HFFc6 (cell line): ENCODE data around the gene PAQR9. TPM values are rescaled to one million over a fixed set of nuclear protein-coding genes. Genes with fewer than 3 reads are reported as not detected.

Experiments used
- DNase-seq: peaks from one replicate; pipeline ENCODE4 v3.0.0-alpha.2; 2018
- H3K27ac Mint-ChIP-seq: 2 replicates; pipeline ENCODE4 v1.8.0; 2020; ENCODE audit warnings: mild to moderate bottlenecking, mixed read lengths
- H3K27me3 Mint-ChIP-seq: 2 replicates; pipeline ENCODE4 v1.8.0; 2021; ENCODE audit warnings: mild to moderate bottlenecking, moderate library complexity, mixed read lengths; ENCODE audit not compliant: insufficient read depth
- H3K36me3 Mint-ChIP-seq: 2 replicates; pipeline ENCODE4 v1.8.0; 2021; ENCODE audit warnings: low read depth, mixed read lengths
- H3K4me1 Mint-ChIP-seq: 2 replicates; pipeline ENCODE4 v1.8.0; 2020; ENCODE audit warnings: low read depth, mixed read lengths
- H3K4me3 Mint-ChIP-seq: 2 replicates; pipeline ENCODE4 v1.8.0; 2020; ENCODE audit warnings: mild to moderate bottlenecking, moderate library complexity, mixed read lengths
- H3K9me3 Mint-ChIP-seq: 2 replicates; pipeline ENCODE4 v1.8.0; 2020; ENCODE audit warnings: mild to moderate bottlenecking, mixed read lengths
- total RNA-seq, 6 experiments: library from RNA; stranded (reverse); fragmentation: NEBNext Ultra II Directional; extraction: Animal tissue kit (Norgen Biotek cat#: 25700); gene quantifications; 2 replicates in 1 of 6; 3 replicates in 5 of 6; pipeline ENCODE4 v1.2.3, GENCODE V29; 2021
- TF ChIP-seq, protein P1 (sequence below): fragments of 200-600 bp; sonication (generic); IDR thresholded peaks from 2 replicates; pipeline ENCODE4 v1.5.0; 2021; ENCODE audit warnings: antibody characterized with exemption, mild to moderate bottlenecking

Gene PAQR9
- total RNA-seq, 6 experiments from 2014 or later, result 0.11 to 0.30 (median 0.17) TPM; not detected in 2

DNA sequence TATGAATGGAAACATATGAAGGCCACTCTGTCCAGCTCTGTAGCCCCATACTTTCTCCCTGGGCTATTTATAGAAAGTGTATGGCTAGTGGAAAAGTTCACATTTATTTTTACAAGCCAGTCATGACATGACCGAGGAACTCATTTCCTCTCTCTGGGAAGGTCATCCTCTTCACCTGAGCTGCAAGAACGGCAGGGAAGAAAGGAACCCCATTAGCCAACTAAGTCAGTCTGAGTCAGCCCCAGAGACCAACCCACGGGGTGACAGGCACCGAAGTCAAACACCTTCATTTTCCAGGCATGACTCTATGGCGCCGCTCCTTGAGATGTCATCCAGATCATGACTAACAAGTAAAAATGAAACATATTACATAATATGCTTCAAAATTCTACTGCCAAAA is 4.8 kb downstream of the PAQR9 start:
- H3K4me1 Mint-ChIP-seq, result peaks cover 25% of the 10 kb centered on the region
- H3K9me3 Mint-ChIP-seq, result no peaks in the 10 kb centered on the region
- DNase-seq, result peak; percentile 40
- no peaks in the 10 kb centered on the region; the same call in 1 of the 2 replicates for H3K36me3 Mint-ChIP-seq
- TF ChIP-seq, protein P1, sequence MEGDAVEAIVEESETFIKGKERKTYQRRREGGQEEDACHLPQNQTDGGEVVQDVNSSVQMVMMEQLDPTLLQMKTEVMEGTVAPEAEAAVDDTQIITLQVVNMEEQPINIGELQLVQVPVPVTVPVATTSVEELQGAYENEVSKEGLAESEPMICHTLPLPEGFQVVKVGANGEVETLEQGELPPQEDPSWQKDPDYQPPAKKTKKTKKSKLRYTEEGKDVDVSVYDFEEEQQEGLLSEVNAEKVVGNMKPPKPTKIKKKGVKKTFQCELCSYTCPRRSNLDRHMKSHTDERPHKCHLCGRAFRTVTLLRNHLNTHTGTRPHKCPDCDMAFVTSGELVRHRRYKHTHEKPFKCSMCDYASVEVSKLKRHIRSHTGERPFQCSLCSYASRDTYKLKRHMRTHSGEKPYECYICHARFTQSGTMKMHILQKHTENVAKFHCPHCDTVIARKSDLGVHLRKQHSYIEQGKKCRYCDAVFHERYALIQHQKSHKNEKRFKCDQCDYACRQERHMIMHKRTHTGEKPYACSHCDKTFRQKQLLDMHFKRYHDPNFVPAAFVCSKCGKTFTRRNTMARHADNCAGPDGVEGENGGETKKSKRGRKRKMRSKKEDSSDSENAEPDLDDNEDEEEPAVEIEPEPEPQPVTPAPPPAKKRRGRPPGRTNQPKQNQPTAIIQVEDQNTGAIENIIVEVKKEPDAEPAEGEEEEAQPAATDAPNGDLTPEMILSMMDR, result 0 out of 2 replicates have a peak, but pooled peaks have one; percentile 15
- H3K27ac Mint-ChIP-seq, result no peak overlapping the region
- peaks cover 23% of the 10 kb centered on the region for H3K27me3 Mint-ChIP-seq
- peak overlapping the region; percentile 44; the same call in 1 of the 2 replicates for H3K4me3 Mint-ChIP-seq

DNA sequence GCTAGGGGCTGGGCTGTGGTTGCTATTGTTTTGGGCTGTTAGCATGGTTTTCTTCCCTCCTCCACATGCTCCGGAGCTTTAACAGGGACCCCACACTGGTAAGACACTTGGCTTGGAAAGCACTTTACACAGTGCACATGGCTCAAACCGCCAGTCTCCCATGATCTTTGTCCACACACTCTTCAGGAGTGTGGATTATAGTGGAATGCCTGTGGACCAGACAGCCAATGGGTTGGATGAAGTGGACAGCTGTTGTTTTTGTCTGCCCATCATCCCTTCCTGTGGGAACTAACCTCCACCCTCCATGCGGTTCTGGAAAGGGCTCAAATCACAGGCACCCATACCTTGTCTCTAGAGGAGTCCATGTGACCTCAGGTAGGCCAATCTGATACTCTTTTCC is 10.0 kb downstream of the PAQR9 start:
- peaks cover 4% of the 10 kb centered on the region for H3K4me1 Mint-ChIP-seq
- no peaks in the 10 kb centered on the region for H3K36me3 Mint-ChIP-seq
- no peak for DNase-seq
- H3K9me3 Mint-ChIP-seq, result no peaks in the 10 kb centered on the region
- H3K27me3 Mint-ChIP-seq, result peaks cover 19% of the 10 kb centered on the region
- no peak overlapping the region for H3K4me3 Mint-ChIP-seq
- no peak overlapping the region for H3K27ac Mint-ChIP-seq
- TF ChIP-seq, protein P1, result no peak

DNA sequence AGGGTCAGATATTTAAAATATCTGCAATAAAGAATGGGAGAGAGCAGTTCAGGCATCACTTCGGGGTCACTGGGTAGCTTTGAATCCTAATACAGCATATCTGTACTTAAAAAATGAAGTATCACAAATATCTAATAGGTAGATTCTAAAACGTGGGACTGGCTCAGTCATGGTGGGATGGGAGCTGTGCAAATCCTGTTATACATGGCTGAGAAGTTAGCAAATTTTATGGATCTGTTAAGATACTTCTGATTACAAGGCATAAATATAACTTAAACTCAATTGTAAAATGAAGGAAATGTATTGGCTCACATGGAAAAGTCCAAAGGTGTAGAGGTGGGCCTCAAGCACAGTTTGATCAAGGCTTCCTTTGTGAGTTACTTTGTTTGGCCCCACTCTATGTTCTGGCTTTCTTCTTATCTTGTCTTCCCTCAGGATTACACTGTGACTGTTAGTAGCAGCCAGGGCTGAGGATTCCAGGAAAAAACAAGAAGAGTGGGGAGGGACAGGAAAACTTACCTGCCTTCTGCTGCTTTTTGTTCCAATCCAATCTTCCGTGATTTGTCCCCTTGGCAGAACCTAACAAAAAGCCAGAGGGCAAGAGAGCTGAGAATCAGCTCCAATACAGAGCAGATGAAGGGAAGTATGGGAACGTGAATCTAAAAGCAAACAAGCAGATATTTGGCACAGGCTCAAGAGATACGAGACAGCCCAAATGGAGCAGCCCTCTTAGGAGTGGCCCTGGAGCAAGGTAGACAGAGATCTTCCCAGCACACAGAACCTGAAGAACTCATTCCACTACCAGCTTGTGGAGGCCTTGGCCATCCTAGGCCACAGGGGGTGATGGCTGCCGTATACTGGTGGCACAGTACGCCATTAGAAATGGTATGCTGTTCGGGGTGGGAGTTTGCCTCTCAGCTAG is 10.9 kb downstream of the PAQR9 start:
- peaks cover 7% of the 10 kb centered on the region; the same call in 1 of the 2 replicates for H3K4me1 Mint-ChIP-seq
- H3K9me3 Mint-ChIP-seq, result no peaks in the 10 kb centered on the region
- TF ChIP-seq, protein P1, result no peak
- no peak overlapping the region for H3K4me3 Mint-ChIP-seq
- no peak for DNase-seq
- no peak overlapping the region for H3K27ac Mint-ChIP-seq
- H3K36me3 Mint-ChIP-seq, result no peaks in the 10 kb centered on the region
- H3K27me3 Mint-ChIP-seq, result peaks cover 27% of the 10 kb centered on the region

DNA sequence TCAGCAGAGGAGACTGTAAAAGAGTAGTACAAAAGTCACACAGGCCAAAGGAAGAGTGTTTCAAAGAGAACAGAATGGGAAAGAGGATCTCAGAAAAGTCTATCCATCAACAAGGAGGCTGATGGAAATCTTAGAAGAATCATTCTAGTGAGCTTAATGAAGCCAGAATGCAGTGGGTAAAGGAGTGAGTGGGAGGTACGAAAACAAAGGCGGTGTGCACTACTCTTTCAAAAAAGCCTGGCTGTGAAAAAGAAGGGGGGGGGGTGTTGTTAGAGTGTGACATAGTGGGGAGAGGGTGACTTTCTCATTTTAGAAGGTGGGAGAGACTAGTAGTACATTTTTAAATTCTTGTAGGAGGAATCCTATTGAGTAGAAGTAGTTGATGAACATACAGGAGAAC is 11.7 kb downstream of the PAQR9 start:
- H3K4me3 Mint-ChIP-seq, result no peak overlapping the region
- peaks cover 28% of the 10 kb centered on the region for H3K27me3 Mint-ChIP-seq
- DNase-seq, result no peak
- no peaks in the 10 kb centered on the region for H3K36me3 Mint-ChIP-seq
- TF ChIP-seq, protein P1, result no peak
- H3K9me3 Mint-ChIP-seq, result no peaks in the 10 kb centered on the region
- no peak overlapping the region for H3K27ac Mint-ChIP-seq
- H3K4me1 Mint-ChIP-seq, result peaks cover 11% of the 10 kb centered on the region

DNA sequence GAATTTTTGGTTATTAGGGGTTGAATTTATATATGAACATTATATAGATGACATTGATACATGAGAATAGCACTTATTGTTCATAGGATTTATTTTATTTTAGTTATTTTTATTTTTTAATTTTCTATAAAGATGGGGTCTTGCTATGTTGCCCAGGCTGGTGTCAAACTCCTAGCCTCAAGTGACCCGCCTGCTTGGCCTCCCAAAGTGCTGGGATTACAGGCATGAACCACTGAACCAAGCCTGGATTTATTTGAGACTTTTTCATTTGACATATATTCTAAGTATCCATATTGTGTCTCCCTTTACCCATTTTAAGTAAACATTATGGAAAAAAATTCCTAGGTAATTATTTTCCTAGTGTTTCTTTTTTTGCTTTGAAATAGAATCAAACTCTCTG is 12.5 kb downstream of the PAQR9 start:
- Mint-ChIP-seq H3K4me3 (no peak overlapping the region), H3K9me3 (no peaks in the 10 kb centered on the region), H3K27ac (no peak overlapping the region), H3K36me3 (no peaks in the 10 kb centered on the region), H3K27me3 (peaks cover 27% of the 10 kb centered on the region), H3K4me1 (peaks cover 17% of the 10 kb centered on the region)
- TF ChIP-seq, protein P1, result no peak
- DNase-seq, result no peak
